HCT116 (cell line): Measurements from ENCODE around the gene TNS3. TPM values are rescaled to one million over a fixed set of nuclear protein-coding genes. Genes with fewer than 3 reads are reported as not detected.

Experiments
- ATAC-seq: fragments of 200-7000 bp; cut with Tn5 transposase; 2 replicates; pipeline ENCODE4 v1.9.1; 2020; ENCODE audit warnings: mild to moderate bottlenecking, moderate library complexity
- BruUV-seq: library from RNA; stranded (reverse); fragments of 400-500 nt; replicated peaks from 2 replicates; lab custom pipeline; 2021; lab: Mats Ljungman, UMichigan
- CTCF ChIA-PET: fragments of 300-600 bp; sonication (Branson Sonifier 250); formaldehyde crosslinking; loops from one replicate; lab custom pipeline; 2021; ENCODE audit warnings: antibody characterized with exemption; lab: Charles Lee
- POLR2A ChIA-PET: fragments of 300-600, 350-600 bp; sonication (Branson Sonifier 250); formaldehyde crosslinking; loops from one replicate; lab custom pipeline; 2021; ENCODE audit warnings: antibody characterized with exemption; lab: Charles Lee
- RAD21 ChIA-PET, 2 experiments: fragments of 300-600 bp; sonication (Branson Sonifier 250); formaldehyde crosslinking; loops; one replicate each; lab custom pipeline; 2023; ENCODE audit warnings: low total read pairs in 2 of 2; ENCODE audit not compliant: uncharacterized antibody in 2 of 2, unreplicated experiment in 2 of 2, low non-redundant PET in 1 of 2; lab: Charles Lee
- DNase-seq: peaks from one replicate; pipeline ENCODE4 v3.0.0-alpha.2; 2010; ENCODE audit warnings: low read depth, low spot score
- H2AFZ ChIP-seq: fragments of 200-600 bp; shearing (Covaris generic), sonication (generic); 2 replicates; pipeline ENCODE4 v1.6.1; 2017; ENCODE audit warnings: low read depth, mixed run types, mixed read lengths, antibody characterized with exemption, low read length; ENCODE audit not compliant: poor library complexity, severe bottlenecking
- H3K27ac ChIP-seq: 2 replicates; pipeline ENCODE4 v1.5.1; 2012; ENCODE audit warnings: low read depth, low read length
- H3K27me3 ChIP-seq: fragments of 200-600 bp; sonication (generic); 2 replicates; pipeline ENCODE4 v1.6.1; 2016; ENCODE audit warnings: mixed run types, low read length, mixed read lengths; ENCODE audit not compliant: insufficient read depth
- H3K36me3 ChIP-seq, 2 experiments: fragments of 200-500 bp in 1 of 2; fragments of 200-600 bp in 1 of 2; sonication (Bioruptor generic) in 1 of 2; sonication (generic) in 1 of 2; 2 replicates each; pipeline versions ENCODE4 v1.5.1 to v1.6.1; 2014 to 2016; ENCODE audit warnings: low read length in 2 of 2, inconsistent platforms in 1 of 2, mixed read lengths in 1 of 2, mixed run types in 1 of 2; ENCODE audit not compliant: insufficient read depth in 2 of 2, control insufficient read depth in 1 of 2
- H3K4me1 ChIP-seq, 2 experiments: fragments of 200-600 bp in 1 of 2; sonication (generic) in 1 of 2; 2 replicates each; pipeline versions ENCODE4 v1.5.1 to v1.6.1; 2012 to 2017; ENCODE audit warnings: low read length in 2 of 2, inconsistent platforms in 1 of 2, mild to moderate bottlenecking in 1 of 2, mixed read lengths in 1 of 2, mixed run types in 1 of 2, moderate library complexity in 1 of 2; ENCODE audit not compliant: insufficient read depth in 2 of 2, control insufficient read depth in 1 of 2
- H3K4me2 ChIP-seq: fragments of 200-600 bp; sonication (generic); 2 replicates; pipeline ENCODE4 v1.6.1; 2017; ENCODE audit warnings: mixed run types, low read length, mixed read lengths
- H3K4me3 ChIP-seq, 2 experiments: fragments of 200-600 bp in 1 of 2; sonication (generic) in 1 of 2; replicated peaks in 1 of 2; 2 replicates each; pipeline ENCODE4 v1.5.1; 2011 to 2016; ENCODE audit warnings: low read length in 2 of 2, control low read depth in 1 of 2, low read depth in 1 of 2, mild to moderate bottlenecking in 1 of 2, mixed read lengths in 1 of 2, mixed run types in 1 of 2
- H3K79me2 ChIP-seq: fragments of 200-600 bp; sonication (generic); 2 replicates; pipeline ENCODE4 v1.6.1; 2017; ENCODE audit warnings: mild to moderate bottlenecking, mixed run types, low read length, moderate library complexity, mixed read lengths; ENCODE audit not compliant: insufficient read depth
- H3K9ac ChIP-seq: fragments of 200-600 bp; sonication (generic); 2 replicates; pipeline ENCODE4 v1.6.1; 2016; ENCODE audit warnings: low read length, mixed read lengths
- H3K9me2 ChIP-seq: fragments of 200-600 bp; sonication (generic), shearing (Covaris generic); 2 replicates; pipeline ENCODE4 v1.6.1; 2017; ENCODE audit warnings: mixed run types, mild to moderate bottlenecking, moderate library complexity; ENCODE audit not compliant: insufficient read depth
- H3K9me3 ChIP-seq, 2 experiments: fragments of 200-500 bp in 1 of 2; fragments of 200-600 bp in 1 of 2; sonication (Bioruptor generic) in 1 of 2; sonication (generic) in 1 of 2; 2 replicates each; pipeline ENCODE4 v1.6.1; 2014 to 2017; ENCODE audit warnings: low read length in 2 of 2, mixed read lengths in 2 of 2, inconsistent platforms in 1 of 2, low read depth in 1 of 2, mild to moderate bottlenecking in 1 of 2, mixed run types in 1 of 2, moderate library complexity in 1 of 2; ENCODE audit not compliant: control insufficient read depth in 1 of 2, insufficient read depth in 1 of 2
- H4K20me1 ChIP-seq: fragments of 200-600 bp; sonication (generic), shearing (Covaris generic); 2 replicates; pipeline ENCODE4 v1.6.1; 2017; ENCODE audit warnings: mixed run types, mild to moderate bottlenecking, moderate library complexity; ENCODE audit not compliant: insufficient read depth
- CBX3 ChIP-seq: IDR thresholded peaks from 2 replicates; pipeline ENCODE4 v1.6.1; 2012; ENCODE audit warnings: low read depth
- CEBPB ChIP-seq: IDR thresholded peaks from 2 replicates; pipeline ENCODE4 v1.6.1; 2012; ENCODE audit warnings: low read depth
- EZH2 ChIP-seq: fragments of 200-600 bp; sonication (generic); IDR thresholded peaks from 2 replicates; pipeline ENCODE4 v1.6.1; 2017; ENCODE audit warnings: antibody characterized with exemption, mixed run types
- FOSL1 ChIP-seq: IDR thresholded peaks from 2 replicates; pipeline ENCODE4 v1.6.1; 2012; ENCODE audit warnings: low read depth
- POLR2A ChIP-seq: IDR thresholded peaks from 2 replicates; pipeline ENCODE4 v1.7.0; 2011; ENCODE audit warnings: borderline replicate concordance; ENCODE audit not compliant: insufficient read depth, insufficient read length; ENCODE audit errors: extremely low read depth
- SP1 ChIP-seq: IDR thresholded peaks from 2 replicates; pipeline ENCODE4 v1.6.1; 2012; ENCODE audit warnings: low read depth
- TCF7L2 ChIP-seq: IDR thresholded peaks from 2 replicates; pipeline ENCODE4 v1.7.0; 2011; ENCODE audit warnings: borderline replicate concordance, inconsistent platforms; ENCODE audit not compliant: insufficient read depth, insufficient read length; ENCODE audit errors: extremely low read depth
- ZFX ChIP-seq: fragments of 450-650 bp; IDR thresholded peaks from 2 replicates; pipeline ENCODE4 v1.6.1; 2017
- ZNF274 ChIP-seq: fragments of 200-500 bp; sonication (Bioruptor generic); IDR thresholded peaks from 2 replicates; pipeline ENCODE4 v1.6.1; 2014; ENCODE audit warnings: mild to moderate bottlenecking, low read depth, low read length, inconsistent platforms
- intact Hi-C: fragments of 100-400 bp; cut with micrococcal nuclease; formaldehyde crosslinking; loops from 2 replicates; pipeline ENCODE4 v1.10.0; 2022
- total RNA-seq: library from RNA; stranded (reverse); gene quantifications from one replicate; pipeline ENCODE4 v1.2.1, GENCODE V29; 2021; ENCODE audit not compliant: unreplicated experiment
- TF ChIP-seq, protein P1 (sequence below): IDR thresholded peaks from 2 replicates; pipeline ENCODE4 v1.6.1; 2012
- TF ChIP-seq, protein P2 (sequence below): IDR thresholded peaks from 2 replicates; pipeline ENCODE4 v1.6.1; 2012; ENCODE audit warnings: low read depth

Gene TNS3
- total RNA-seq, 1 experiment from 2014 or later: 9.1 TPM

DNA sequence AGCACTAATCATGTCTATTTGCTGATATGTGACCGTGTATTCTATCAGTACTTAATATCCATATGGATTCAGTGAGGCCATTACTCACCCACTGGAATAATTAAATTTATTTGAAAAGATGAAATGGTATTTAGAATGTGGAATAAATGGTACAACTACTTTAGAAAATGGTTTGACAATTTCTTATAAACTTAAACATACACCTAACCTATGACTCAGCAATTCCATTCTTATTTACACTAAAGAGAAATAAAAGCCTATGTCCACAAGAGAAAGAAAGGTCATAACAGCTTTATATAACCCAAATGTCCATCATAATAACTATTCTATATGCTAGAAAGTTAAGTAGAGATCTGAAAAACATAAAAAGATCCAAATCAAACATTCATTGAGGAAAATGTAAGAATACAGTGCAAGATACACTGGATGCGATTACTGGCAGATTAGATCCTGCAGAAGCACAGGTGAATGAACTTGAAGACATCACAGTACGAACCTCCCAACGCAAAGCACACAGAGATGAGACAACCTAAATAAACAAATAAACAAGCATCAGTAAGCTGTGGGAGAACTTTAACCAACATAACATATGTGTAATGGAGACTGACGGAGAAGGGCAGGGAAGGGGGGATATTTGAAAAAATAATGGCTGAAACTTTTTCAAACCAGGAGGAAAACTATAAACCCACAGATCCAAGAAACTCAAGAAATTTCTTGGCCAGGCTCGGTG lies 51.9 kb downstream of the TNS3 start:
- peaks cover 2 to 8% of the 10 kb centered on the region in 2 experiments; a peak in 2 of 4 replicates for H3K4me1 ChIP-seq
- H3K9me3 ChIP-seq: no peaks in the 10 kb centered on the region
- ATAC-seq: no peak
- no peaks in the 10 kb centered on the region for H3K36me3 ChIP-seq
- no peak overlapping the region for H3K4me2 ChIP-seq
- H3K9ac ChIP-seq: no peak overlapping the region
- BruUV-seq: no TSS peak
- no peak overlapping the region for H3K27ac ChIP-seq
- ChIA-PET CTCF (no interaction called here), RAD21 (no interaction called here), POLR2A (interaction anchor here (0.6 kb wide), 1 partner anchor 11 kb away, joined by 4 read pairs; no protein-coding TSS in a partner anchor)
- no peaks in the 10 kb centered on the region for H3K79me2 ChIP-seq
- TF ChIP-seq POLR2A (no peak), SP1 (no peak), CBX3 (no peak), CEBPB (no peak), ZNF274 (no peak), FOSL1 (no peak), TCF7L2 (no peak), ZFX (no peak), EZH2 (no peak)
- TF ChIP-seq, protein P1, sequence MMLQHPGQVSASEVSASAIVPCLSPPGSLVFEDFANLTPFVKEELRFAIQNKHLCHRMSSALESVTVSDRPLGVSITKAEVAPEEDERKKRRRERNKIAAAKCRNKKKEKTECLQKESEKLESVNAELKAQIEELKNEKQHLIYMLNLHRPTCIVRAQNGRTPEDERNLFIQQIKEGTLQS: no peak
- TF ChIP-seq, protein P2, sequence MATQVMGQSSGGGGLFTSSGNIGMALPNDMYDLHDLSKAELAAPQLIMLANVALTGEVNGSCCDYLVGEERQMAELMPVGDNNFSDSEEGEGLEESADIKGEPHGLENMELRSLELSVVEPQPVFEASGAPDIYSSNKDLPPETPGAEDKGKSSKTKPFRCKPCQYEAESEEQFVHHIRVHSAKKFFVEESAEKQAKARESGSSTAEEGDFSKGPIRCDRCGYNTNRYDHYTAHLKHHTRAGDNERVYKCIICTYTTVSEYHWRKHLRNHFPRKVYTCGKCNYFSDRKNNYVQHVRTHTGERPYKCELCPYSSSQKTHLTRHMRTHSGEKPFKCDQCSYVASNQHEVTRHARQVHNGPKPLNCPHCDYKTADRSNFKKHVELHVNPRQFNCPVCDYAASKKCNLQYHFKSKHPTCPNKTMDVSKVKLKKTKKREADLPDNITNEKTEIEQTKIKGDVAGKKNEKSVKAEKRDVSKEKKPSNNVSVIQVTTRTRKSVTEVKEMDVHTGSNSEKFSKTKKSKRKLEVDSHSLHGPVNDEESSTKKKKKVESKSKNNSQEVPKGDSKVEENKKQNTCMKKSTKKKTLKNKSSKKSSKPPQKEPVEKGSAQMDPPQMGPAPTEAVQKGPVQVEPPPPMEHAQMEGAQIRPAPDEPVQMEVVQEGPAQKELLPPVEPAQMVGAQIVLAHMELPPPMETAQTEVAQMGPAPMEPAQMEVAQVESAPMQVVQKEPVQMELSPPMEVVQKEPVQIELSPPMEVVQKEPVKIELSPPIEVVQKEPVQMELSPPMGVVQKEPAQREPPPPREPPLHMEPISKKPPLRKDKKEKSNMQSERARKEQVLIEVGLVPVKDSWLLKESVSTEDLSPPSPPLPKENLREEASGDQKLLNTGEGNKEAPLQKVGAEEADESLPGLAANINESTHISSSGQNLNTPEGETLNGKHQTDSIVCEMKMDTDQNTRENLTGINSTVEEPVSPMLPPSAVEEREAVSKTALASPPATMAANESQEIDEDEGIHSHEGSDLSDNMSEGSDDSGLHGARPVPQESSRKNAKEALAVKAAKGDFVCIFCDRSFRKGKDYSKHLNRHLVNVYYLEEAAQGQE: no peak
- H3K4me3 ChIP-seq: no peak overlapping the region
- no peaks in the 10 kb centered on the region for H4K20me1 ChIP-seq
- no peaks in the 10 kb centered on the region for H3K9me2 ChIP-seq
- no peak overlapping the region for H2AFZ ChIP-seq
- no peaks in the 10 kb centered on the region for H3K27me3 ChIP-seq
- no peak for DNase-seq
- intact Hi-C loops: loop anchor here (1.0 kb wide), 1 partner anchor 23 kb away; no protein-coding TSS in a partner anchor
